Progenitor cell of endocrine pancreas (in vitro differentiated cells): ENCODE measurements around the gene FBXO3. TPM values are rescaled to one million over a fixed set of nuclear protein-coding genes. Genes with fewer than 3 reads are reported as not detected.

Experiments
- DNase-seq: peaks from one replicate; pipeline ENCODE4 v3.0.0; 2021; ENCODE audit warnings: low spot score; ENCODE audit not compliant: unreplicated experiment
- H3K27ac Mint-ChIP-seq: 2 replicates; pipeline ENCODE4 v1.8.0; 2021; ENCODE audit warnings: mild to moderate bottlenecking, moderate library complexity, mixed read lengths
- H3K27me3 Mint-ChIP-seq: 2 replicates; pipeline ENCODE4 v1.8.0; 2021; ENCODE audit warnings: mixed read lengths
- H3K36me3 Mint-ChIP-seq: 2 replicates; pipeline ENCODE4 v1.8.0; 2022; ENCODE audit warnings: mixed read lengths; ENCODE audit not compliant: insufficient read depth
- H3K4me1 Mint-ChIP-seq: 2 replicates; pipeline ENCODE4 v1.8.0; 2021; ENCODE audit warnings: low read depth, mixed read lengths
- H3K4me3 Mint-ChIP-seq: 2 replicates; pipeline ENCODE4 v1.8.0; 2021; ENCODE audit warnings: low read depth, mild to moderate bottlenecking, moderate library complexity, mixed read lengths
- H3K9me3 Mint-ChIP-seq: 2 replicates; pipeline ENCODE4 v1.8.0; 2021; ENCODE audit warnings: low read depth, mixed read lengths
- total RNA-seq: library from RNA; stranded (reverse); gene quantifications from 2 replicates; pipeline ENCODE4 v1.2.1, GENCODE V29; 2021
- TF ChIP-seq, protein P1 (sequence below): fragments of 200-600 bp; sonication (generic); IDR thresholded peaks from one replicate; pipeline ENCODE4 v1.5.0; 2021; ENCODE audit warnings: antibody characterized with exemption, mild to moderate bottlenecking; ENCODE audit not compliant: unreplicated experiment

The FBXO3 gene
- total RNA-seq, 1 donor from 2014 or later = 37.2 TPM

- Mint-ChIP-seq H3K4me1 (peaks cover 15% of the 10 kb centered on the region), H3K36me3 (peaks cover 20% of the 10 kb centered on the region), H3K4me3 (no peak overlapping the region), H3K27ac (no peak overlapping the region), H3K27me3 (peaks cover 7% of the 10 kb centered on the region), H3K9me3 (no peaks in the 10 kb centered on the region)
- TF ChIP-seq, protein P1, sequence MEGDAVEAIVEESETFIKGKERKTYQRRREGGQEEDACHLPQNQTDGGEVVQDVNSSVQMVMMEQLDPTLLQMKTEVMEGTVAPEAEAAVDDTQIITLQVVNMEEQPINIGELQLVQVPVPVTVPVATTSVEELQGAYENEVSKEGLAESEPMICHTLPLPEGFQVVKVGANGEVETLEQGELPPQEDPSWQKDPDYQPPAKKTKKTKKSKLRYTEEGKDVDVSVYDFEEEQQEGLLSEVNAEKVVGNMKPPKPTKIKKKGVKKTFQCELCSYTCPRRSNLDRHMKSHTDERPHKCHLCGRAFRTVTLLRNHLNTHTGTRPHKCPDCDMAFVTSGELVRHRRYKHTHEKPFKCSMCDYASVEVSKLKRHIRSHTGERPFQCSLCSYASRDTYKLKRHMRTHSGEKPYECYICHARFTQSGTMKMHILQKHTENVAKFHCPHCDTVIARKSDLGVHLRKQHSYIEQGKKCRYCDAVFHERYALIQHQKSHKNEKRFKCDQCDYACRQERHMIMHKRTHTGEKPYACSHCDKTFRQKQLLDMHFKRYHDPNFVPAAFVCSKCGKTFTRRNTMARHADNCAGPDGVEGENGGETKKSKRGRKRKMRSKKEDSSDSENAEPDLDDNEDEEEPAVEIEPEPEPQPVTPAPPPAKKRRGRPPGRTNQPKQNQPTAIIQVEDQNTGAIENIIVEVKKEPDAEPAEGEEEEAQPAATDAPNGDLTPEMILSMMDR = no peak
- DNase-seq = no peak
These were observed 4.1 kb downstream of the FBXO3 start for GRCh38 chr11:33770236-33770635.

DNA sequence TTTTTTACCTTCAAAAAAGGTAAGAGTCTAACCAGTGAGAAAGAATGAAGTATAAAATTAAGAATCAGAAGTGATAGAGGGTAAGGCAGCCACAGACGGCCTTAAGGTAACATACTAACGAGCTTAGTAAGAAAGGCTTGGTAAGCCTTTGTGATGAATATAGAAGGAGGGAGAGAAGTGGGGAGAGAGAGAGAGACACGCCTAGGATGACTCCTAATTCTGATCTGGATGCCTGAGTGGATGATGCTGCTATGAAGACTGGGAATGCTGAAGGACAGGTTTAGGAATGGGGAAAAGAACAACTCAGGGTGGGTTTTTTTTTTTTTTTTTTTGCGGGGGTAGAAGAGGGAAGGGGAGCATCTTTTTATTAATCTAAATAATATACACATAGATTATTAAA, 4.8 kb downstream of the FBXO3 start:
- Mint-ChIP-seq H3K9me3 (no peaks in the 10 kb centered on the region), H3K27me3 (peaks cover under 1% of the 10 kb centered on the region), H3K4me3 (no peak overlapping the region), H3K27ac (no peak overlapping the region), H3K36me3 (peaks cover 25% of the 10 kb centered on the region), H3K4me1 (peaks cover 13% of the 10 kb centered on the region)
- no peak for DNase-seq
- TF ChIP-seq, protein P1 = no peak

DNA sequence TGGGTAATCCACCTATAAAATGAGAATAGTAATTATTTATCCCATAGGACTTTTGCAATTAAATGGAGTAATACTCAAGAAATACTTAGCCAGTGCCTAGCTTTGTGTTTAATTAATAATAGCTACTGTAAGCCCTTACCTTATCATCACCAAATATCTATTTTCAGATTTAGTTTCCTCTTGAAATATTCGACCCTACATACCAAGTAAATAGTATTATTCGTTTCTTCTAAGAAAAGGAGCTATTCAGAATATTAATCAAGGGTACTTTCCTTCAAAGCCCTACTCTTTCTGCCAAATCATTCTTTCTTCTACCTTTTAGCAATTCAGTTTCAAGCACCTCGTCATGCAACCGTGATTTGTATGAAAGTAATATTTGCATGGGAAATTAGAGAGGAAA, 6.7 kb downstream of the FBXO3 start:
- H3K4me3 Mint-ChIP-seq = no peak overlapping the region
- no peaks in the 10 kb centered on the region for H3K27me3 Mint-ChIP-seq
- H3K27ac Mint-ChIP-seq = no peak overlapping the region
- TF ChIP-seq, protein P1 = no peak
- DNase-seq = no peak
- H3K9me3 Mint-ChIP-seq = peaks cover 11% of the 10 kb centered on the region
- peaks cover 5% of the 10 kb centered on the region for H3K4me1 Mint-ChIP-seq
- H3K36me3 Mint-ChIP-seq = peaks cover 39% of the 10 kb centered on the region

- Mint-ChIP-seq H3K27ac (no peak overlapping the region), H3K4me3 (no peak overlapping the region), H3K27me3 (no peaks in the 10 kb centered on the region), H3K36me3 (peaks cover 46% of the 10 kb centered on the region), H3K9me3 (peaks cover 11% of the 10 kb centered on the region), H3K4me1 (peaks cover 4% of the 10 kb centered on the region)
- no peak for DNase-seq
- TF ChIP-seq, protein P1 = no peak
These were observed 8.2 kb downstream of the FBXO3 start for GRCh38 chr11:33766085-33766484.

DNA sequence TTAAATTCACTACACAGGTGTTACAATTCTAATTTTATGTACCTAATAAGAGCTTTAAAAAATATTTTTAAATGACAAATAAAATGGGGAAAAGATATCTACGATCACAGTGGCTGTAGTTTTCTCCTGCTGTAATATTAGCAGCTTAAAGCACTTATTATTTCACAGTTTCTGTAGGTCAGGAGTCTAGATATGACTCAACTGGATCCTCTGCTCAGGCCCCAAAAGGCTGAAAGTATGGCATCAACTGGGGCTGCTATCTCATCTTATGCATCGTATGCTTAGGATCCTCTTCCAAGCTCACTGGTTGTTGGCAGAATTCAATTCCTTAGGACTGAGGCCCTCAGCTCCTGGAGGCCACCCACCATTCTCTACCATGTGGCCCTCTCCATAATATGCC, 12.8 kb downstream of the FBXO3 start:
- no peak for DNase-seq
- Mint-ChIP-seq H3K36me3 (peaks cover 52% of the 10 kb centered on the region), H3K27ac (no peak overlapping the region), H3K4me1 (peaks cover 3% of the 10 kb centered on the region), H3K9me3 (peaks cover 16% of the 10 kb centered on the region), H3K4me3 (no peak overlapping the region), H3K27me3 (no peaks in the 10 kb centered on the region)
- TF ChIP-seq, protein P1 = no peak
